Measurements from ENCODE around the gene KRTAP12-2.

Gene KRTAP12-2

GRCh38 chr21:44706706-44707581, 40.2 kb upstream of the KRTAP12-2 start:
- H3K4me3 Mint-ChIP-seq, result no peak overlapping the region
- H3K36me3 Mint-ChIP-seq, result peaks cover 16% of the 10 kb centered on the region
- H3K9me3 Mint-ChIP-seq, result peaks cover 12% of the 10 kb centered on the region
- peak; percentile 16 for DNase-seq
- CTCF ChIA-PET, result no interaction called here
- no peak overlapping the region for H3K27ac Mint-ChIP-seq
- peaks cover 15% of the 10 kb centered on the region for H3K4me1 Mint-ChIP-seq
- peaks cover 100% of the 10 kb centered on the region for H3K27me3 Mint-ChIP-seq

- Mint-ChIP-seq H3K4me1 (peaks cover 12% of the 10 kb centered on the region), H3K36me3 (peaks cover 16% of the 10 kb centered on the region), H3K4me3 (no peak overlapping the region), H3K27me3 (peaks cover 100% of the 10 kb centered on the region), H3K27ac (peak overlapping the region; percentile 28), H3K9me3 (peaks cover 12% of the 10 kb centered on the region)
- peak; percentile 17 for DNase-seq
- CTCF ChIA-PET, result no interaction called here
These were observed 39.4 kb upstream of the KRTAP12-2 start for GRCh38 chr21:44706026-44706705.

GRCh38 chr21:44704636-44705001, 37.9 kb upstream of the KRTAP12-2 start:
- Mint-ChIP-seq H3K36me3 (peaks cover 16% of the 10 kb centered on the region), H3K9me3 (peaks cover 12% of the 10 kb centered on the region), H3K4me1 (peaks cover 5% of the 10 kb centered on the region), H3K27me3 (peaks cover 100% of the 10 kb centered on the region), H3K27ac (no peak overlapping the region), H3K4me3 (no peak overlapping the region)
- CTCF ChIA-PET, result no interaction called here
- no peak for DNase-seq

GRCh38 chr21:44703731-44704635, 37.3 kb upstream of the KRTAP12-2 start:
- Mint-ChIP-seq H3K4me1 (peaks cover 2% of the 10 kb centered on the region), H3K36me3 (peaks cover 15% of the 10 kb centered on the region), H3K4me3 (no peak overlapping the region), H3K9me3 (peaks cover 12% of the 10 kb centered on the region), H3K27ac (no peak overlapping the region), H3K27me3 (peaks cover 100% of the 10 kb centered on the region)
- CTCF ChIA-PET, result no interaction called here
- DNase-seq, result no peak

- no peaks in the 10 kb centered on the region for H3K4me1 Mint-ChIP-seq
- H3K27ac Mint-ChIP-seq, result no peak overlapping the region
- DNase-seq, result no peak
- peaks cover 12% of the 10 kb centered on the region for H3K9me3 Mint-ChIP-seq
- peaks cover 15% of the 10 kb centered on the region for H3K36me3 Mint-ChIP-seq
- H3K27me3 Mint-ChIP-seq, result peaks cover 100% of the 10 kb centered on the region
- CTCF ChIA-PET, result no interaction called here
- H3K4me3 Mint-ChIP-seq, result no peak overlapping the region
These were observed 36.4 kb upstream of the KRTAP12-2 start for GRCh38 chr21:44702973-44703730.

- CTCF ChIA-PET, result interaction anchor here (0.6 kb wide), 1 partner anchor 92 kb away, joined by 3 read pairs; no protein-coding TSS in a partner anchor
- Mint-ChIP-seq H3K36me3 (peaks cover 15% of the 10 kb centered on the region), H3K9me3 (peaks cover 12% of the 10 kb centered on the region), H3K4me1 (no peaks in the 10 kb centered on the region), H3K4me3 (no peak overlapping the region), H3K27me3 (peaks cover 100% of the 10 kb centered on the region), H3K27ac (no peak overlapping the region)
- DNase-seq, result no peak
These were observed 35.6 kb upstream of the KRTAP12-2 start for GRCh38 chr21:44702111-44702972.

GRCh38 chr21:44701541-44701940, 34.8 kb upstream of the KRTAP12-2 start:
- H3K27me3 Mint-ChIP-seq, result peaks cover 100% of the 10 kb centered on the region
- no peak overlapping the region for H3K27ac Mint-ChIP-seq
- H3K9me3 Mint-ChIP-seq, result peaks cover 12% of the 10 kb centered on the region
- CTCF ChIA-PET, result interaction anchor here (0.6 kb wide), 1 partner anchor 92 kb away, joined by 3 read pairs; no protein-coding TSS in a partner anchor
- peaks cover 15% of the 10 kb centered on the region for H3K36me3 Mint-ChIP-seq
- no peak for DNase-seq
- no peaks in the 10 kb centered on the region for H3K4me1 Mint-ChIP-seq
- no peak overlapping the region for H3K4me3 Mint-ChIP-seq

GRCh38 chr21:44701023-44701400, 34.3 kb upstream of the KRTAP12-2 start:
- H3K27ac Mint-ChIP-seq, result no peak overlapping the region
- H3K9me3 Mint-ChIP-seq, result peaks cover 8% of the 10 kb centered on the region
- H3K27me3 Mint-ChIP-seq, result peaks cover 99% of the 10 kb centered on the region
- no peaks in the 10 kb centered on the region for H3K4me1 Mint-ChIP-seq
- CTCF ChIA-PET, result no interaction called here
- DNase-seq, result no peak
- H3K4me3 Mint-ChIP-seq, result no peak overlapping the region
- H3K36me3 Mint-ChIP-seq, result peaks cover 10% of the 10 kb centered on the region

- CTCF ChIA-PET, result interaction anchor here (1.7 kb wide), 1 partner anchor 190 kb away, joined by 4 read pairs; no protein-coding TSS in a partner anchor
- DNase-seq, result no peak
- peaks cover 6% of the 10 kb centered on the region for H3K36me3 Mint-ChIP-seq
- H3K27ac Mint-ChIP-seq, result no peak overlapping the region
- H3K4me1 Mint-ChIP-seq, result no peaks in the 10 kb centered on the region
- peaks cover 3% of the 10 kb centered on the region for H3K9me3 Mint-ChIP-seq
- H3K27me3 Mint-ChIP-seq, result peaks cover 99% of the 10 kb centered on the region
- no peak overlapping the region for H3K4me3 Mint-ChIP-seq
These were observed 33.6 kb upstream of the KRTAP12-2 start for GRCh38 chr21:44700101-44701022.

GRCh38 chr21:44699502-44700001, 32.8 kb upstream of the KRTAP12-2 start:
- H3K9me3 Mint-ChIP-seq, result no peaks in the 10 kb centered on the region
- no peak overlapping the region for H3K4me3 Mint-ChIP-seq
- CTCF ChIA-PET, result interaction anchor here (0.6 to 1.7 kb wide), 3 partner anchors 9 to 189 kb away, joined by 3 to 4 read pairs (median 3); no protein-coding TSS in a partner anchor
- DNase-seq, result no peak
- H3K27ac Mint-ChIP-seq, result no peak overlapping the region
- H3K27me3 Mint-ChIP-seq, result peaks cover 99% of the 10 kb centered on the region
- H3K36me3 Mint-ChIP-seq, result peaks cover 3% of the 10 kb centered on the region
- no peaks in the 10 kb centered on the region for H3K4me1 Mint-ChIP-seq

- CTCF ChIA-PET, result interaction anchor here (1.7 kb wide), 1 partner anchor 188 kb away, joined by 4 read pairs; no protein-coding TSS in a partner anchor
- Mint-ChIP-seq H3K9me3 (peaks cover 3% of the 10 kb centered on the region), H3K36me3 (no peaks in the 10 kb centered on the region), H3K4me3 (no peak overlapping the region), H3K27ac (no peak overlapping the region), H3K4me1 (peaks cover 3% of the 10 kb centered on the region), H3K27me3 (peaks cover 84% of the 10 kb centered on the region)
- DNase-seq, result no peak
These were observed 31.3 kb upstream of the KRTAP12-2 start for GRCh38 chr21:44697811-44698734.

Data from activated naive CD4-positive, alpha-beta T cell treated with anti-CD3 and anti-CD28 coated beads, Interleukin-2, amount 10 ng/mL, durations not matched to agents 7 days and 5 days (primary cell).